ENCODE data around the gene PRIM2.
A peak's percentile ranks its signal among the peaks of the same experiment; 100 is the strongest.
"Not testable (repeated sequence)": the region's sequence is repeated elsewhere in the genome, so short reads cannot be mapped to it uniquely, and the experiment has no call there.

Gene PRIM2

GRCh38 chr6:57317060-57317943 is at the start of gene PRIM2:
Gene PRIM2, plus strand, starts transcription at chr6:57317630. Its CDS starts 816 bp downstream, at chr6:57318446.
- DNase-seq (ENCODE audit: low read depth in 2 of 2): peak; percentile 58 to 66

GRCh38 chr6:57268294-57268640 is 49.2 kb upstream of the PRIM2 start:
- DNase-seq (ENCODE audit: low read depth in 2 of 2): no peak

- DNase-seq (ENCODE audit: low read depth in 2 of 2): not testable (repeated sequence)
Observed at GRCh38 chr6:57274113-57274824, 43.2 kb upstream of the PRIM2 start.

- DNase-seq (ENCODE audit: low read depth in 2 of 2): no peak
Observed at GRCh38 chr6:57275384-57275783, 42.0 kb upstream of the PRIM2 start.

- DNase-seq (ENCODE audit: low read depth in 2 of 2): no peak
Observed at GRCh38 chr6:57276946-57277345, 40.5 kb upstream of the PRIM2 start.

- DNase-seq (ENCODE audit: low read depth in 2 of 2): no peak
Observed at GRCh38 chr6:57278570-57278969, 38.9 kb upstream of the PRIM2 start.

GRCh38 chr6:57279013-57279412 is 38.4 kb upstream of the PRIM2 start:
- DNase-seq (ENCODE audit: low read depth in 2 of 2): no peak

GRCh38 chr6:57283106-57283505 is 34.3 kb upstream of the PRIM2 start:
- DNase-seq (ENCODE audit: low read depth in 2 of 2): no peak

- DNase-seq (ENCODE audit: low read depth in 2 of 2): no peak
Observed at GRCh38 chr6:57283911-57284455, 33.4 kb upstream of the PRIM2 start.

- DNase-seq (ENCODE audit: low read depth in 2 of 2): not testable (repeated sequence)
Observed at GRCh38 chr6:57288136-57288535, 29.3 kb upstream of the PRIM2 start.

- DNase-seq (ENCODE audit: low read depth in 2 of 2): not testable (repeated sequence)
Observed at GRCh38 chr6:57293472-57293871, 24.0 kb upstream of the PRIM2 start.

- DNase-seq (ENCODE audit: low read depth in 2 of 2): no peak
Observed at GRCh38 chr6:57294862-57295445, 22.5 kb upstream of the PRIM2 start.

GRCh38 chr6:57297505-57297904 is 19.9 kb upstream of the PRIM2 start:
- DNase-seq (ENCODE audit: low read depth in 2 of 2): no peak

- DNase-seq (ENCODE audit: low read depth in 2 of 2): no peak
Observed at GRCh38 chr6:57298741-57299140, 18.7 kb upstream of the PRIM2 start.

GRCh38 chr6:57301757-57302156 is 15.7 kb upstream of the PRIM2 start:
- DNase-seq (ENCODE audit: low read depth in 2 of 2): no peak

GRCh38 chr6:57302477-57302876 is 15.0 kb upstream of the PRIM2 start:
- DNase-seq (ENCODE audit: low read depth in 2 of 2): no peak

- DNase-seq (ENCODE audit: low read depth in 2 of 2): no peak
Observed at GRCh38 chr6:57303931-57304681, 13.3 kb upstream of the PRIM2 start.

- no peak for DNase-seq (ENCODE audit: low read depth in 2 of 2)
Observed at GRCh38 chr6:57305107-57305506, 12.3 kb upstream of the PRIM2 start.

- DNase-seq (ENCODE audit: low read depth in 2 of 2): no peak
Observed at GRCh38 chr6:57305761-57306160, 11.7 kb upstream of the PRIM2 start.

GRCh38 chr6:57306273-57306672 is 11.2 kb upstream of the PRIM2 start:
- no peak for DNase-seq (ENCODE audit: low read depth in 2 of 2)

GRCh38 chr6:57307850-57308249 is 9.6 kb upstream of the PRIM2 start:
- DNase-seq (ENCODE audit: low read depth in 2 of 2): no peak

GRCh38 chr6:57308755-57309154 is 8.7 kb upstream of the PRIM2 start:
- DNase-seq (ENCODE audit: low read depth in 2 of 2): not testable (repeated sequence)

All from activated CD8-positive, alpha-beta memory T cell treated with anti-CD3 and anti-CD28 coated beads for 4 hours (primary cell).